Uterus (tissue), 4 donors: ENCODE measurements around the gene MTMR1. TPM values are rescaled to one million over a fixed set of nuclear protein-coding genes. Genes with fewer than 3 reads are reported as not detected.
A peak's percentile ranks its signal among the peaks of the same experiment; 100 is the strongest.

Experiments
- DNase-seq, 2 donors: peaks; one replicate each; pipeline ENCODE4 v3.0.0-alpha.2; 2019 to 2020
- H3K27ac ChIP-seq, 2 donors: fragments of 200-600 bp; sonication (generic); 1 replicate in 1 of 2; 2 replicates in 1 of 2; pipeline ENCODE4 v1.5.1; 2016 to 2018
- H3K27me3 ChIP-seq, 2 donors: fragments of 200-600 bp; sonication (generic); one replicate each; pipeline ENCODE4 v1.5.1; 2018 to 2019; ENCODE audit warnings: control low read depth in 1 of 2
- H3K36me3 ChIP-seq, 2 donors: fragments of 200-600 bp; sonication (generic); one replicate each; pipeline ENCODE4 v1.5.1; 2019; ENCODE audit warnings: control low read depth in 1 of 2
- H3K4me1 ChIP-seq, 2 donors: fragments of 200-600 bp; sonication (generic); one replicate each; pipeline ENCODE4 v1.5.1; 2018 to 2019; ENCODE audit warnings: control low read depth in 1 of 2
- H3K4me3 ChIP-seq, 2 donors: fragments of 200-600 bp; sonication (generic); 1 replicate in 1 of 2; 2 replicates in 1 of 2; pipeline ENCODE4 v1.5.1; 2018 to 2019; ENCODE audit warnings: mild to moderate bottlenecking in 1 of 2
- H3K9me3 ChIP-seq, 2 donors: fragments of 200-600 bp; sonication (generic); one replicate each; pipeline ENCODE4 v1.5.1; 2019; ENCODE audit warnings: control low read depth in 1 of 2
- CTCF ChIP-seq, 4 experiments: fragments of 200-600 bp in 2 of 4; fragments of 450-650 bp in 2 of 4; sonication (generic) in 2 of 4; IDR thresholded peaks; one replicate each; pipeline ENCODE4 v1.5.1; 2016 to 2019; ENCODE audit warnings: antibody characterized with exemption in 4 of 4, mild to moderate bottlenecking in 2 of 4, moderate library complexity in 1 of 4
- POLR2A ChIP-seq, 2 donors: fragments of 450-650 bp; IDR thresholded peaks; one replicate each; pipeline ENCODE4 v1.6.1; 2016; ENCODE audit warnings: antibody characterized with exemption in 2 of 2, mild to moderate bottlenecking in 1 of 2, moderate library complexity in 1 of 2
- intact Hi-C: fragments of 100-400 bp; cut with DNase I; formaldehyde crosslinking; loops from one replicate; pipeline ENCODE4 v1.15.1; 2023; ENCODE audit warnings: low total_unique reads
- total RNA-seq, 4 donors: library from RNA; depleted of rRNA in 3 of 4; stranded (reverse); fragments of >200 nt in 3 of 4; gene quantifications; one replicate each; pipeline versions ENCODE4 v1.1.0 to v1.2.4, GENCODE V29; 2014 to 2023
- donor health status: DM: yes; HTN: yes; CAD: no.

MTMR1 gene
- total RNA-seq, 4 donors from 2014 or later = 1.2 to 32.1 (median 20.6) TPM

- H3K4me3 ChIP-seq = no peak overlapping the region
- intact Hi-C loops = no loop called here
- TF ChIP-seq CTCF (IDR thresholded peaks at IDR 0.05) (no peak), POLR2A (IDR thresholded peaks at IDR 0.05) (no peak)
Observed at GRCh38 chrX:150768132-150768485, 74.9 kb downstream of the MTMR1 start.

DNA sequence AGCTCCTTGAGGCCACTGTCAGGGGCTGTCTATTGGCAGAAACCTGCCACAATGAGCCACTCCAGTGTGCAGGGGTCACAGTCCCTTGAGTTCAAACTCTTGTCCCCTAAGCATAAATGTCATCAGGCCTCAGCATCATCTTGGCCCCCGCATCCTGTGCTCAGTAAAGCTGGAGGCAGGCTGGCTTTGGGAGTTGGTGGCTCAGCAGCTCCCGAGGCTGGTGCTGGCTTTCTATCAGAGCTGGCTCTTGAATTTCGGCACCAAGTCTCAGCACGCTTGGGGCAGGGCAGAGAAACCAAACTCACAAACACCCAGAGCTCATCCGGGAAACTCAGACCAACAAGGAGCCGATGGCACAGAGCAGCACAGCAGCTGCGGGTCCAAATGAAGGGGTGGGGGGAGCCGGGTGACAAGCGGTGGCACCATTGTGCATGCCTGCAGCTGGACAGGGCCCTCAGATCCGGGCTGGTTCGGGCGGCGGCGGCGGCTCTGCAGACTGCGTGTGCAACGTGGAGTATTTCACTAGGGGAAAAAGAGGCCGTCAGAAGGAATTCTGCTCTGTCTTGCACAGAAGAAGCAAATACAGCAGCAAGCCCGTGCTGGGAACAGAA, 75.5 kb downstream of the MTMR1 start:
- Histone ChIP-seq H3K4me3 (no peak overlapping the region), H3K9me3 (no peaks in the 10 kb centered on the region), H3K36me3 (no peaks in the 10 kb centered on the region), H3K27ac (no peak overlapping the region), H3K27me3 (no peaks in the 10 kb centered on the region), H3K4me1 (no peaks in the 10 kb centered on the region)
- TF ChIP-seq POLR2A (IDR thresholded peaks at IDR 0.05) (no peak), CTCF (IDR thresholded peaks at IDR 0.05) (no peak)
- intact Hi-C loops = no loop called here
- DNase-seq = no peak

More at GRCh38 chrX:150768132-150768485, 74.9 kb downstream of the MTMR1 start:
- peak overlapping the region in 1 of 2 donors; percentile 49 for H3K27ac ChIP-seq
- H3K9me3 ChIP-seq = no peaks in the 10 kb centered on the region
- DNase-seq = no peak
- H3K36me3 ChIP-seq = no peaks in the 10 kb centered on the region
- H3K27me3 ChIP-seq = no peaks in the 10 kb centered on the region
- no peaks in the 10 kb centered on the region for H3K4me1 ChIP-seq

GRCh38 chrX:150769408-150769807, 76.2 kb downstream of the MTMR1 start:
- H3K9me3 ChIP-seq = no peaks in the 10 kb centered on the region
- H3K36me3 ChIP-seq = no peaks in the 10 kb centered on the region
- DNase-seq = no peak
- H3K4me3 ChIP-seq = no peak overlapping the region
- H3K4me1 ChIP-seq = no peaks in the 10 kb centered on the region
- H3K27me3 ChIP-seq = no peaks in the 10 kb centered on the region
- intact Hi-C loops = no loop called here
- H3K27ac ChIP-seq = no peak overlapping the region
- TF ChIP-seq POLR2A (IDR thresholded peaks at IDR 0.05) = no peak
- TF ChIP-seq CTCF (IDR thresholded peaks at IDR 0.05) = no peak

- no peaks in the 10 kb centered on the region for H3K4me1 ChIP-seq
- H3K36me3 ChIP-seq = no peaks in the 10 kb centered on the region
- intact Hi-C loops = loop anchor here (2.0 kb wide), 1 partner anchor 310 kb away; no protein-coding TSS in a partner anchor
- no peak overlapping the region for H3K4me3 ChIP-seq
- DNase-seq = no peak
- no peaks in the 10 kb centered on the region for H3K9me3 ChIP-seq
- no peaks in the 10 kb centered on the region for H3K27me3 ChIP-seq
- no peak overlapping the region for H3K27ac ChIP-seq
- TF ChIP-seq POLR2A (IDR thresholded peaks at IDR 0.05) = no peak
- TF ChIP-seq CTCF (IDR thresholded peaks at IDR 0.05) = no peak
Observed at GRCh38 chrX:150770623-150771022, 77.4 kb downstream of the MTMR1 start.

GRCh38 chrX:150771116-150771515, 77.9 kb downstream of the MTMR1 start:
- no peaks in the 10 kb centered on the region for H3K36me3 ChIP-seq
- no peak for DNase-seq
- H3K4me3 ChIP-seq = no peak overlapping the region
- no peaks in the 10 kb centered on the region for H3K9me3 ChIP-seq
- no peak overlapping the region for H3K27ac ChIP-seq
- intact Hi-C loops = loop anchor here (2.0 kb wide), 1 partner anchor 310 kb away; no protein-coding TSS in a partner anchor
- no peaks in the 10 kb centered on the region for H3K27me3 ChIP-seq
- H3K4me1 ChIP-seq = no peaks in the 10 kb centered on the region
- TF ChIP-seq CTCF (IDR thresholded peaks at IDR 0.05) (no peak), POLR2A (IDR thresholded peaks at IDR 0.05) (no peak)
